ENCODE data around the gene FUT9.

GRCh38 chr6:96086745-96087144 lies 71.0 kb downstream of the FUT9 start:
- TF ChIP-seq SMC3 (IDR thresholded peaks at IDR 0.05; ENCODE audit: low read length) (no peak), ZNF460 (CRISPR knock-in tag; IDR thresholded peaks at IDR 0.05; ENCODE audit: borderline replicate concordance) (no peak)
